BLaER1 (cell line): ENCODE data around the gene TMPO.
"Not testable (repeated sequence)": the region's sequence is repeated elsewhere in the genome, so short reads cannot be mapped to it uniquely, and the experiment has no call there.

Source experiments
- H3K27ac ChIP-seq: shearing (Covaris generic); formaldehyde crosslinking; 2 replicates; pipeline ENCODE4 v1.8.1; 2022
- H3K27me3 ChIP-seq: shearing (Covaris generic); formaldehyde crosslinking; 2 replicates; pipeline ENCODE4 v1.8.1; 2022
- H3K36me3 ChIP-seq: shearing (Covaris generic); formaldehyde crosslinking; 2 replicates; pipeline ENCODE4 v1.8.1; 2022
- H3K4me1 ChIP-seq: shearing (Covaris generic); formaldehyde crosslinking; 2 replicates; pipeline ENCODE4 v1.8.1; 2022
- H3K4me2 ChIP-seq: shearing (Covaris generic); formaldehyde crosslinking; 2 replicates; pipeline ENCODE4 v1.8.1; 2022
- H3K4me3 ChIP-seq: shearing (Covaris generic); formaldehyde crosslinking; 2 replicates; pipeline ENCODE4 v1.8.1; 2022
- H3K9ac ChIP-seq: shearing (Covaris generic); formaldehyde crosslinking; 2 replicates; pipeline ENCODE4 v1.8.1; 2022
- H3K9me3 ChIP-seq: shearing (Covaris generic); formaldehyde crosslinking; 2 replicates; pipeline ENCODE4 v1.8.1; 2022
- H4K20me1 ChIP-seq: shearing (Covaris generic); formaldehyde crosslinking; 2 replicates; pipeline ENCODE4 v1.8.1; 2022
- Cebpa-rat ChIP-seq: shearing (Covaris generic); IDR thresholded peaks from 2 replicates; pipeline ENCODE4 v1.8.1; 2022

TMPO gene

DNA sequence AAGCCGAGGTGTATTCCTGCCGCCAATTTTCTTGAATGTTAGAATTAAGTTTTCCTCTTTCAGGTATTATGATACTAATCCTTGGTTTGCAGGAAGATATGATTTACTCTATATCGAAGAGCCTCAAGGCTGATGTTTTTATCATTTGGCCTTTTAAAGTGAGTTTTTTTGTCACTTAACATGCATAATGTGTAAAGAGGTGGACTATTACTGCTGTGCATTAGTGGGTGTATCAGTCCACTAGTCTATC lies 11.1 kb upstream of the TMPO start:
- peak overlapping the region; percentile 73 for H3K4me3 ChIP-seq
- H3K4me1 ChIP-seq = peaks cover 16% of the 10 kb centered on the region
- H3K27me3 ChIP-seq = no peaks in the 10 kb centered on the region
- no peaks in the 10 kb centered on the region for H4K20me1 ChIP-seq
- H3K9me3 ChIP-seq = no peaks in the 10 kb centered on the region
- no peak for TF ChIP-seq Cebpa-rat
- H3K4me2 ChIP-seq = peak overlapping the region; percentile 70
- H3K27ac ChIP-seq = peak overlapping the region; percentile 98
- H3K9ac ChIP-seq = peak overlapping the region; percentile 95
- H3K36me3 ChIP-seq = no peaks in the 10 kb centered on the region

DNA sequence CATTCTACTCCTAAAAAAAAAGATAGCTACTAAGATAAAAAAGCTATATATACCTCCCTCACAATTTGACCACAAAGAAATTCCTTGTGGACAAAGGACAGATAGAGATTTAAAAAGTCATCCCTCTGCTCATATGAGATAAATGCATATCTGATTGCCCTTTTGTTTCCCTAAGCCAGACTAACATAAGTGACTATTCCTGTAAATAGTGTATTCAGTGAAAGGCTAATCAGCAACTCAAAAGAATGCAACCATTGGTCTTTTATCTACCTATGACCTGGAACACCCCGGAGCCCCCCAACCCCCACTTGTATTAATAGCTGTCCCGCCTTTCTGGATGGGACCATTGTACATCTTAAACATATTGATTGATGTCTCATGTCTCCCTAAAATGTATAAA lies 6.3 kb upstream of the TMPO start:
- Histone ChIP-seq H4K20me1 (no peaks in the 10 kb centered on the region), H3K27me3 (no peaks in the 10 kb centered on the region), H3K27ac (no peak overlapping the region), H3K9me3 (no peaks in the 10 kb centered on the region), H3K4me3 (no peak overlapping the region), H3K4me1 (peaks cover 27% of the 10 kb centered on the region), H3K9ac (no peak overlapping the region), H3K36me3 (no peaks in the 10 kb centered on the region), H3K4me2 (no peak overlapping the region)
- TF ChIP-seq Cebpa-rat = no peak

DNA sequence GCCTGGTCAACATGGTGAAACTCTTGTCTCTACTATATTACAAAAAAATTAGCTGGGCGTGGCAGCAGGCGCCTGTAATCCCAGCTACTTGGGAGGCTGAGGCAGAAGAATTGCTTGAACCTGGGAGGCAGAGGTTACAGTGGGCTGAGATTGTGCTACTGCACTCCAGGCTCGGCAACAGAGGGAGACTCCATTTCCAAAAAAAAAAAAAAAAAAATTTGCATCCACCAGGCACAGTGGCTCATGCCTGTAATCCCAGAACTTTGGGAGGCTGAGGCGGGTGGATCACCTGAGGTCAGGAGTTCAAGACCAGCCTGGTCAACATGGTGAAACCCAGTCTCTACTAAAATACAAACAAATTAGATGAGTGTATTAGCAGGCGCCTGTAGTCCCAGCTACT lies 3.6 kb upstream of the TMPO start:
- H3K4me2 ChIP-seq, H3K27ac ChIP-seq, H4K20me1 ChIP-seq, H3K36me3 ChIP-seq, H3K27me3 ChIP-seq, H3K9ac ChIP-seq, H3K4me3 ChIP-seq, H3K9me3 ChIP-seq: not testable (repeated sequence)
- peaks cover 20% of the 10 kb centered on the region for H3K4me1 ChIP-seq

DNA sequence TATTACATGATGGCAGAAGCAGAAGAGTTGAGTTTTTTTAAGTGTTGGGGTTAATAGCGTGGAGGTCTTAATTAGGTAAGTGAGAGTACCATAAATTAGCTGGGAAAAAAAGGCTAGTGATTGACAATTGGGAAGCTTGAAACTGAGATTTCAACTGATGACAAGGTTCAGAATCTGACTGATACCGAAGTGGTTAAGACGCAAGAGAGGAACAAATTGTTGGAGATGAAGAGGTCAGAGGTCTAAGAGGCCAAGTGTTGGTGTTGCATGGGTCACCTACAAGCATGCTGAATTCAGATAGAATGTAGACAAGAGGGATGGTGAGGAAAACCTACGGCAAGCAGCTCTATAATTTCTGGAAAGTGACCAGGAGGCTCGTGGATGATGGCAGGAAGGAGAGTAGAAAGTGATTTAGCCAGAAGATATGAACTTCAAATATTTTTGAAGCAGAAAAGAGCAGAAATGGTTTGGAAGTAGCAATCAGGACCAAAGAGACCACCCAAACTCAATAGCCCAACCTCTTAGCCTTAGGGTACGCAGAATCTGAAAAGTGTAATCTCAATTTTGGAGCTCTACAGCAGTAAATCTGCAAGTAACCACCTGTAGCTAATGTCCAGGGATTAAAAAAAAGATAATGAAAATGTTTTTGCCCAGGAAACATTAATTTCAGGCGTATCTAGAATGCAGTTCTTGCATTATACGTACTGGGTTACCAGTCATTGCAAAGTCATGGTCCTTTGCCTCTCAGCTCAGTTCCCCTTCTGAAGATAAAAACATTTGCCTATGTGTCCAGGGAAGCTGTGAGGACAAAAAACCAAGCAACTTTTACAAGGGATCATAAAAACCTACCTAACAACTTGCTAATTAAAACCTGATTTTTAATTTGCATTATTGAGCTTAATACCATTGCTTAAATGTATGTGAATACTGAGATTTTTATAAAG lies 1.7 kb upstream of the TMPO start:
- Histone ChIP-seq H3K9ac (peak overlapping the region; percentile 100), H3K4me1 (peaks cover 25% of the 10 kb centered on the region), H4K20me1 (peaks cover 23% of the 10 kb centered on the region), H3K27ac (peak overlapping the region; percentile 99), H3K27me3 (no peaks in the 10 kb centered on the region), H3K4me3 (peak overlapping the region; percentile 96), H3K4me2 (peak overlapping the region; percentile 80), H3K9me3 (no peaks in the 10 kb centered on the region), H3K36me3 (peaks cover under 1% of the 10 kb centered on the region; the same call in 1 of the 2 replicates)
- no peak for TF ChIP-seq Cebpa-rat

DNA sequence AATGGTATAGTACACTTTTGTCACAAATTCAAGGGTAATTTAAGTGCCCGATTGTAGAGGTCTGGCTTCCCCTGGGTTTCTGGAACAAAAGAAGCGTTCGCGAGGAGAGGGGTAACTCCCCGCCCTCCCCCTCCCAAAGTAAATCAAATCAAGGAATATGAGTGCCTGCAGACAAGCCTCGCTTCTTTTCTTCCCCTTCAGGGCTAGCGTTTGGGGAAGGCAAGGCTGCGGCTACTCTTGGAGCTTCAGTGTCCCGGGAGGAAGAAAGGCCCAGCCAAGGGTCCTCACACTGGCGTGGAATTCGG lies 456 bp upstream of the TMPO start:
- Histone ChIP-seq H3K9me3 (no peaks in the 10 kb centered on the region), H3K4me1 (peaks cover 38% of the 10 kb centered on the region), H3K36me3 (peaks cover 8% of the 10 kb centered on the region; the same call in 1 of the 2 replicates), H4K20me1 (peaks cover 35% of the 10 kb centered on the region), H3K9ac (peak overlapping the region; percentile 100), H3K4me3 (peak overlapping the region; percentile 96), H3K27ac (peak overlapping the region; percentile 99), H3K4me2 (peak overlapping the region; percentile 80), H3K27me3 (no peaks in the 10 kb centered on the region)
- no peak for TF ChIP-seq Cebpa-rat

DNA sequence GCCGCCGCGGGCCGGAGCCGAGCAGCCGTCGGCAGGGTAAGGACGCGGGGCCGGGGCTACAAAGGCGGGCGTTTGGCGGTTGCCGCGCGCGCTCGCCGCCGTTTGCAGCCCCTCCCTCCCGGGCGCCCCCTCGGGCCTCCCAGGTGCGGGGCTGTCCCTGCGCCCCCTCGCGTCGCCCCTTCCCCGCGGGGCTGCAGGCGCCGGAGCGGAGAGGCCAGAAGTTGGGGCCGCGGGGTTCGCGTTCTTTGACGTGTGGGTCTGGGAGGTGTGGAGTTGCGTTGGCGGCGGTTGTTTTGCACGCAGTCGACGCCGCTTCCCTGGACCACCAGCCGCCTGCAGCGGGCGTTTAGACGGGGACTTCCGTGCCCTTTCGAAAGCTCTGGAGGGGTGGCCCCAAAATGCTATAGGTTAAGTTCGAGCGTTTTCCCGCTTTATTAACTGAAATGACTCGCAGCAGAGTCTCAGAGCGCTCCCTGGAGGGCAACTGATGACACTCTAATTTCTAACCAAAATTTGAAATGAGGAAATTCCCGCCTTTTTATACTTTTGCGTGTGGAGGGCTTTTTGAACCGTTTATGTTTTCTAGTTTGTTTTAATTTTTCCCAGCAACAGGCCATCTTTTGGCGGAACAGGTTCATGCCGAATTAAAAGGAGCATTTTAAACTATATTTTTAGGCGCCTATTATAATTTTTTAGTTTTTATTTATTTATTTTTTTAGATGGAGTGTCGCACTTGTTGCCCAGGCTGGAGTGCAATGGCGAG lies 902 bp downstream of the TMPO start:
- peaks cover 49% of the 10 kb centered on the region for H4K20me1 ChIP-seq
- H3K27me3 ChIP-seq = no peaks in the 10 kb centered on the region
- TF ChIP-seq Cebpa-rat = no peak
- peak overlapping the region; percentile 100 for H3K9ac ChIP-seq
- peak overlapping the region; percentile 96 for H3K4me3 ChIP-seq
- no peaks in the 10 kb centered on the region for H3K9me3 ChIP-seq
- peak overlapping the region; percentile 99 for H3K27ac ChIP-seq
- H3K36me3 ChIP-seq = peaks cover 8% of the 10 kb centered on the region; the same call in 1 of the 2 replicates
- peaks cover 51% of the 10 kb centered on the region for H3K4me1 ChIP-seq
- H3K4me2 ChIP-seq = peak overlapping the region; percentile 85

DNA sequence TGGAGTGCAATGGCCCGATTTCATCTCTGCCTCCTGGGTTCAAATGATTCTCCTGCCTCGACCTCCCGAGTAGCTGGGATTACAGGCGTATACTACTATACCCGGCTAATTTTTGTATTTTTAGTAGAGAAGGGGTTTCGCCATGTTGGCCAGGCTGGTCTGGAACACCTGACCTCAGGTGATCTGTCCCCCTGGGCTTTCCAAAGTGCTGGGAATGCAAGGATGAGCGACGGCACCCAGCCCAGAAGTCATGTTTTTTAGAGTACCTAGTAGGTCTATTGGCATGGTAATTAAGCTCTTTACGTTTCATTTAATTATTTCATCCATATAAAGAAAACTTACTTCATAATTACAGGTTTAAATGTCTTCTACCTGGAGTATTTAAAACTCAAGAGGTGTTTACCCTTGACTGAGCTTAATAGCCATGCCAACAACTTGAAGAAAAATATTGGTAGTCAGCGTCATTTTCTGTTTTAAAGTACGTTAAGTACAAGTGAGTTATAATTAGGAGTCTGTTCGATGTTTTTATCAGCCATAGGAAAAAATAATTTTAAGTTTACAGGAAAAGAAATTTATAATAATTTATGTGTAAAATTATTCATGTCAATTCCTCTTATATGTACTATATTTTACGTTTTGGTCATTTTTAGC lies 4.0 kb downstream of the TMPO start:
- Histone ChIP-seq H3K4me2 (peak overlapping the region; percentile 85), H3K9me3 (no peaks in the 10 kb centered on the region), H3K4me3 (peak overlapping the region; percentile 96), H3K4me1 (peaks cover 62% of the 10 kb centered on the region), H4K20me1 (peaks cover 80% of the 10 kb centered on the region), H3K27me3 (no peaks in the 10 kb centered on the region), H3K9ac (peak overlapping the region; percentile 100), H3K36me3 (peaks cover 28% of the 10 kb centered on the region), H3K27ac (peak overlapping the region; percentile 99)
- no peak for TF ChIP-seq Cebpa-rat

DNA sequence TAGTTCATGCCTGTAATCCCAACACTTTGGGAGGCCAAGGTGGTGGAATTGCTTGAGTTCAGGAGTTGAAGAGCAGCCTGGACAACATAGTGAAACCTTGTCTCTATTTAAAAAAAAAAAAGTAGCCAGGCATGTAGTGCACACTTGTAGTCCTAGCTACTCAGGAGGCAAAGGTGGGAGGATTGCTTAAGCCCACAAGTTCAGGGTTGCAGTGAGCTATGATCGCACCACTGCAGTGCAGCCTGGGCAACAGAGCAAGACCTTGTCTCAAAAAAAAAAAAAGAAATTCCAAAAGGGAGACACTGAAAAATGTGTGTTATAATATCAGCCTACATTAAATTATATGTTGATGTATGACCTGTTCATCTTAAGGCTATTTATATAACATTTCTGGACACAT lies 14.7 kb downstream of the TMPO start:
- Histone ChIP-seq H4K20me1 (peaks cover 99% of the 10 kb centered on the region), H3K36me3 (peaks cover 97% of the 10 kb centered on the region), H3K9ac (no peak overlapping the region), H3K4me3 (no peak overlapping the region), H3K4me1 (peaks cover 16% of the 10 kb centered on the region), H3K27ac (no peak overlapping the region), H3K9me3 (no peaks in the 10 kb centered on the region), H3K4me2 (no peak overlapping the region), H3K27me3 (no peaks in the 10 kb centered on the region)
- no peak for TF ChIP-seq Cebpa-rat

DNA sequence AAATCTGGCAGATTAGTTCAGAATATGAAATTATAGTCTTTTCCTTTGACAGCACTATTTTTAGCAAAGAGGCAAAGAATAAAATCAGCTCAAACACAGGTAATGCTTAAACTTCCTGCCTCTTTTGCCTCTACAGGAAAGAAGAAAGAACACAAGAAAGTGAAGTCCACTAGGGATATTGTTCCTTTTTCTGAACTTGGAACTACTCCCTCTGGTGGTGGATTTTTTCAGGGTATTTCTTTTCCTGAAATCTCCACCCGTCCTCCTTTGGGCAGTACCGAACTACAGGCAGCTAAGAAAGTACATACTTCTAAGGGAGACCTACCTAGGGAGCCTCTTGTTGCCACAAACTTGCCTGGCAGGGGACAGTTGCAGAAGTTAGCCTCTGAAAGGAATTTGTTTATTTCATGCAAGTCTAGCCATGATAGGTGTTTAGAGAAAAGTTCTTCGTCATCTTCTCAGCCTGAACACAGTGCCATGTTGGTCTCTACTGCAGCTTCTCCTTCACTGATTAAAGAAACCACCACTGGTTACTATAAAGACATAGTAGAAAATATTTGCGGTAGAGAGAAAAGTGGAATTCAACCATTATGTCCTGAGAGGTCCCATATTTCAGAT lies 17.4 kb downstream of the TMPO start:
- Histone ChIP-seq H3K9ac (no peak overlapping the region), H3K4me1 (no peaks in the 10 kb centered on the region), H3K4me2 (no peak overlapping the region), H3K9me3 (no peaks in the 10 kb centered on the region), H4K20me1 (peaks cover 99% of the 10 kb centered on the region), H3K27ac (no peak overlapping the region), H3K27me3 (no peaks in the 10 kb centered on the region), H3K36me3 (peaks cover 97% of the 10 kb centered on the region), H3K4me3 (no peak overlapping the region)
- no peak for TF ChIP-seq Cebpa-rat
